H1 (cell line): ENCODE data around the gene PPIG. TPM values are rescaled to one million over a fixed set of nuclear protein-coding genes. Genes with fewer than 3 reads are reported as not detected.

Source experiments
- BCL11A ChIP-seq, 2 experiments: IDR thresholded peaks; one replicate each; pipeline ENCODE4 v1.6.1; 2011; ENCODE audit warnings: low read depth in 2 of 2, low read length in 2 of 2, mild to moderate bottlenecking in 2 of 2
- BRCA1 ChIP-seq: IDR thresholded peaks from 2 replicates; pipeline ENCODE4 v1.6.1; 2012; ENCODE audit warnings: low read depth, low read length, improper control_type of control experiment
- GTF2F1 ChIP-seq: IDR thresholded peaks from 2 replicates; pipeline ENCODE4 v1.6.1; 2012; ENCODE audit warnings: low read depth, low read length, improper control_type of control experiment, borderline replicate concordance
- MAFK ChIP-seq: IDR thresholded peaks from 2 replicates; pipeline ENCODE4 v1.6.1; 2012; ENCODE audit warnings: low read depth, mild to moderate bottlenecking, improper control_type of control experiment, low read length
- polyA plus RNA-seq, 7 experiments: library from polyadenylated mRNA; depleted of rRNA in 3 of 7; stranded (reverse) in 5 of 7; unstranded in 2 of 7; fragments of >200 nt in 5 of 7; fragments of 200-250 nt in 2 of 7; gene quantifications; 1 replicate in 5 of 7; 2 replicates in 1 of 7; 4 replicates in 1 of 7; pipeline versions ENCODE4 v1.2.1 to v1.2.3, GENCODE V29; 2011 to 2013; ENCODE audit warnings: missing spikeins in 2 of 7, mixed read lengths in 2 of 7
- total RNA-seq: library from RNA; stranded (reverse); fragmentation: NEBNext Ultra II Directional; extraction: Animal tissue kit (Norgen Biotek cat#: 25700); gene quantifications from 2 replicates; pipeline ENCODE4 v1.2.1, GENCODE V29; 2021

PPIG gene
- total and polyA plus RNA-seq, 2 of the 8 experiments (the other 6 are each of a cell fraction or from before 2014, with no cell fraction given), result 14.7 to 71.0 TPM

- TF ChIP-seq GTF2F1 (no peak), BRCA1 (no peak), BCL11A (IDR thresholded peaks at IDR 0.05; ENCODE audit: low read depth in 2 of 2, low read length in 2 of 2) (no peak), MAFK (no peak)
Measured at GRCh38 chr2:169625781-169626180, 41.6 kb downstream of the PPIG start (continued).
